Spinal cord (tissue), 10 donors: ENCODE measurements around the gene PLEKHA8. TPM values are rescaled to one million over a fixed set of nuclear protein-coding genes. Genes with fewer than 3 reads are reported as not detected.

Experiments used
- DNase-seq, 6 donors: peaks; one replicate each; pipeline versions ENCODE4 v3.0.0 to v3.0.0-alpha.2; 2013 to 2015; ENCODE audit warnings: low spot score in 6 of 6, low read depth in 4 of 6
- H3K27ac ChIP-seq: one replicate; pipeline ENCODE4 v1.5.1; 2013; ENCODE audit warnings: low read depth, low read length, control low read depth
- H3K27me3 ChIP-seq: one replicate; pipeline ENCODE4 v1.6.1; 2013; ENCODE audit warnings: low read length; ENCODE audit not compliant: control insufficient read depth, insufficient read depth
- H3K36me3 ChIP-seq: one replicate; pipeline ENCODE4 v1.6.1; 2013; ENCODE audit warnings: low read length; ENCODE audit not compliant: control insufficient read depth, insufficient read depth
- H3K4me1 ChIP-seq: one replicate; pipeline ENCODE4 v1.6.1; 2013; ENCODE audit warnings: low read length; ENCODE audit not compliant: control insufficient read depth, insufficient read depth
- H3K4me3 ChIP-seq: one replicate; pipeline ENCODE4 v1.5.1; 2013; ENCODE audit warnings: low read depth, low read length, control low read depth
- H3K9me3 ChIP-seq: one replicate; pipeline ENCODE4 v1.6.1; 2013; ENCODE audit warnings: low read length; ENCODE audit not compliant: control insufficient read depth, insufficient read depth
- WGBS: methylation state at CpG from one replicate; pipeline ENCODE4 v1.1.5; 2013; ENCODE audit warnings: missing lambda C conversion rate; ENCODE audit not compliant: insufficient coverage; 5-methylcytosine and 5-hydroxymethylcytosine counted together
- polyA plus RNA-seq, 2 donors: library from polyadenylated mRNA; unstranded; fragments of 120-200 nt; gene quantifications; one replicate each; pipeline ENCODE4 v1.2.1, GENCODE V29; 2013; ENCODE audit not compliant: insufficient read length in 2 of 2
- total RNA-seq, 2 donors: library from RNA; depleted of rRNA in 1 of 2; stranded (reverse); fragments of 120-200 nt in 1 of 2; fragments of >200 nt in 1 of 2; gene quantifications; one replicate each; pipeline versions ENCODE4 v1.2.3 to v1.2.4, GENCODE V29; 2013 to 2014
- donor health status: healthy.

Gene PLEKHA8
- total and polyA plus RNA-seq, 4 donors = 13.8 to 22.6 (median 19.0) TPM

- Histone ChIP-seq H3K27ac (peak overlapping the region; percentile 86), H3K9me3 (no peaks in the 10 kb centered on the region), H3K4me1 (peaks cover 18% of the 10 kb centered on the region), H3K4me3 (peak overlapping the region; percentile 90), H3K36me3 (peaks cover 3% of the 10 kb centered on the region), H3K27me3 (no peaks in the 10 kb centered on the region)
- peak in 5 of 6 donors; percentile 57 to 96 (median 76) for DNase-seq
- under 1% methylated on average over 93 of the region's 93 CpGs for WGBS
Observed at GRCh38 chr7:30135301-30136116, 107.3 kb downstream of the PLEKHA8 start.

GRCh38 chr7:30136117-30136731 lies 108.0 kb downstream of the PLEKHA8 start:
- Histone ChIP-seq H3K27me3 (no peaks in the 10 kb centered on the region), H3K9me3 (no peaks in the 10 kb centered on the region), H3K4me1 (peaks cover 18% of the 10 kb centered on the region), H3K36me3 (peaks cover 3% of the 10 kb centered on the region), H3K27ac (peak overlapping the region; percentile 74), H3K4me3 (peak overlapping the region; percentile 90)
- 5% methylated on average over 31 of the region's 36 CpGs for whole genome bisulfite sequencing
- DNase-seq = peak in 2 of 6 donors; percentile 19 to 27

- peak overlapping the region; percentile 90 for H3K4me3 ChIP-seq
- DNase-seq = no peak
- no peaks in the 10 kb centered on the region for H3K9me3 ChIP-seq
- H3K27ac ChIP-seq = no peak overlapping the region
- 89% methylated on average over 2 of the region's 7 CpGs for WGBS
- H3K4me1 ChIP-seq = peaks cover 18% of the 10 kb centered on the region
- no peaks in the 10 kb centered on the region for H3K27me3 ChIP-seq
- peaks cover 3% of the 10 kb centered on the region for H3K36me3 ChIP-seq
Observed at GRCh38 chr7:30136743-30137485, 108.7 kb downstream of the PLEKHA8 start.

- WGBS = 52% methylated on average over 3 of the region's 4 CpGs
- Histone ChIP-seq H3K27ac (no peak overlapping the region), H3K4me1 (peaks cover 18% of the 10 kb centered on the region), H3K9me3 (no peaks in the 10 kb centered on the region), H3K27me3 (no peaks in the 10 kb centered on the region), H3K4me3 (no peak overlapping the region), H3K36me3 (peaks cover 3% of the 10 kb centered on the region)
- DNase-seq = no peak
Observed at GRCh38 chr7:30139836-30140384, 111.7 kb downstream of the PLEKHA8 start.

- Histone ChIP-seq H3K27ac (no peak overlapping the region), H3K4me1 (peaks cover 18% of the 10 kb centered on the region), H3K4me3 (no peak overlapping the region), H3K36me3 (peaks cover 3% of the 10 kb centered on the region), H3K27me3 (no peaks in the 10 kb centered on the region), H3K9me3 (no peaks in the 10 kb centered on the region)
- no peak for DNase-seq
- 100% methylated on average over 1 of the region's 3 CpGs for WGBS
Observed at GRCh38 chr7:30140456-30140855, 112.2 kb downstream of the PLEKHA8 start.

- Histone ChIP-seq H3K4me3 (no peak overlapping the region), H3K36me3 (peaks cover 3% of the 10 kb centered on the region), H3K9me3 (no peaks in the 10 kb centered on the region), H3K27me3 (no peaks in the 10 kb centered on the region), H3K27ac (no peak overlapping the region), H3K4me1 (peaks cover 6% of the 10 kb centered on the region)
- DNase-seq = no peak
- WGBS = 89% methylated on average over 4 of the region's 9 CpGs
Observed at GRCh38 chr7:30142710-30143109, 114.5 kb downstream of the PLEKHA8 start.

GRCh38 chr7:30143748-30144251 lies 115.6 kb downstream of the PLEKHA8 start:
- Histone ChIP-seq H3K4me1 (peaks cover 6% of the 10 kb centered on the region), H3K27ac (no peak overlapping the region), H3K4me3 (no peak overlapping the region), H3K9me3 (no peaks in the 10 kb centered on the region), H3K27me3 (no peaks in the 10 kb centered on the region), H3K36me3 (peaks cover 8% of the 10 kb centered on the region)
- DNase-seq = peak in 1 of 6 donors; percentile 43
- no CpG with 5 or more reads among the region's 1 CpG for WGBS

GRCh38 chr7:30144657-30145306 lies 116.6 kb downstream of the PLEKHA8 start:
- no peaks in the 10 kb centered on the region for H3K27me3 ChIP-seq
- DNase-seq = peak in 1 of 6 donors; percentile 38
- no peaks in the 10 kb centered on the region for H3K9me3 ChIP-seq
- no peak overlapping the region for H3K27ac ChIP-seq
- no peak overlapping the region for H3K4me3 ChIP-seq
- peaks cover 2% of the 10 kb centered on the region for H3K4me1 ChIP-seq
- H3K36me3 ChIP-seq = peaks cover 12% of the 10 kb centered on the region
- WGBS = 96% methylated on average over 5 of the region's 5 CpGs
